GM12878 (cell line): Measurements from ENCODE around the gene SLC45A3. TPM values are rescaled to one million over a fixed set of nuclear protein-coding genes. Genes with fewer than 3 reads are reported as not detected.

ENCODE experiments used
- ATAC-seq: fragments of 200-7000 bp; cut with Tn5 transposase; 3 replicates; pipeline ENCODE4 v1.9.1; 2020; ENCODE audit warnings: mild to moderate bottlenecking, moderate library complexity
- BruUV-seq: library from RNA; stranded (reverse); fragments of 400-500 nt; replicated peaks from 2 replicates; lab custom pipeline; 2021; lab: Mats Ljungman, UMichigan
- CTCF ChIA-PET: fragments of 300-600 bp; sonication (Branson Sonifier 250); formaldehyde crosslinking; extraction: SDS; loops from one replicate; lab custom pipeline; 2021; ENCODE audit warnings: inconsistent platforms; lab: Yijun Ruan, JAX
- POLR2A ChIA-PET: fragments of 350-600 bp; formaldehyde crosslinking; extraction: SDS; loops from one replicate; lab custom pipeline; 2021; ENCODE audit warnings: inconsistent platforms; lab: Charles Lee
- RAD21 ChIA-PET: fragments of 300-600 bp; sonication (Branson Sonifier 250); formaldehyde crosslinking; loops from one replicate; lab custom pipeline; 2023; ENCODE audit warnings: antibody characterized with exemption; ENCODE audit not compliant: unreplicated experiment; lab: Charles Lee
- SMC1A ChIA-PET: fragments of 300-600 bp; sonication (Branson Sonifier 250); formaldehyde crosslinking; loops from one replicate; lab custom pipeline; 2023; ENCODE audit not compliant: unreplicated experiment, uncharacterized antibody; lab: Charles Lee
- DNase-seq: peaks from one replicate; pipeline ENCODE4 v3.0.0-alpha.2; 2011; ENCODE audit warnings: low read depth, low spot score
- FAIRE-seq: peaks from 3 replicates; lab custom pipeline; 2011; peaks lifted over from hg19 to GRCh38; lab: Jason Lieb, UNC
- H2AFZ ChIP-seq: 2 replicates; pipeline ENCODE4 v1.6.0; 2011; ENCODE audit warnings: low read depth, low read length, control low read depth; ENCODE audit not compliant: control insufficient read depth
- H3K27ac ChIP-seq: 2 replicates; pipeline ENCODE4 v1.5.1; 2011; ENCODE audit warnings: control low read depth; ENCODE audit not compliant: control insufficient read depth, insufficient read depth
- H3K27me3 ChIP-seq, 2 experiments: replicated peaks in 1 of 2; 2 replicates each; pipeline versions ENCODE4 v1.6.0 to v1.6.1; 2011; ENCODE audit warnings: low read length in 1 of 2; ENCODE audit not compliant: control insufficient read depth in 2 of 2, insufficient read depth in 2 of 2
- H3K36me3 ChIP-seq, 2 experiments: 2 replicates each; pipeline ENCODE4 v1.5.1; 2011; ENCODE audit warnings: low read length in 1 of 2; ENCODE audit not compliant: control insufficient read depth in 2 of 2, insufficient read depth in 2 of 2
- H3K4me1 ChIP-seq: 2 replicates; pipeline ENCODE4 v1.6.1; 2011; ENCODE audit warnings: mild to moderate bottlenecking, low read length, moderate library complexity, mixed read lengths; ENCODE audit not compliant: control insufficient read depth, insufficient read depth
- H3K4me2 ChIP-seq: 2 replicates; pipeline ENCODE4 v1.6.0; 2011; ENCODE audit warnings: control low read depth; ENCODE audit not compliant: control insufficient read depth, insufficient read depth
- H3K4me3 ChIP-seq: fragments of 200-600 bp; sonication (generic); 2 replicates; pipeline ENCODE4 v1.5.1; 2016
- H3K79me2 ChIP-seq: 2 replicates; pipeline ENCODE4 v1.6.0; 2011; ENCODE audit warnings: low read length; ENCODE audit not compliant: control insufficient read depth, insufficient read depth
- H3K9ac ChIP-seq: 2 replicates; pipeline ENCODE4 v1.8.0; 2011; ENCODE audit warnings: low read length, control low read depth, mixed read lengths; ENCODE audit not compliant: control insufficient read depth, insufficient read depth
- H3K9me3 ChIP-seq: replicated peaks from 3 replicates; pipeline ENCODE4 v1.5.1; 2011; ENCODE audit warnings: mild to moderate bottlenecking, low read length; ENCODE audit not compliant: control insufficient read depth, insufficient read depth
- H4K20me1 ChIP-seq: 2 replicates; pipeline ENCODE4 v1.6.0; 2011; ENCODE audit not compliant: control insufficient read depth, insufficient read depth
- BCL11A ChIP-seq: IDR thresholded peaks from 2 replicates; pipeline ENCODE4 v1.6.1; 2011; ENCODE audit warnings: low read depth, low read length
- BHLHE40 ChIP-seq, 2 experiments: fragments of 450-650 bp in 1 of 2; IDR thresholded peaks; 2 replicates each; pipeline ENCODE4 v1.6.1; 2011 to 2017; ENCODE audit warnings: low read depth in 2 of 2, borderline replicate concordance in 1 of 2, improper control_type of control experiment in 1 of 2, low read length in 1 of 2, mild to moderate bottlenecking in 1 of 2
- HDAC2 ChIP-seq: fragments of 200-600 bp; sonication (generic); IDR thresholded peaks from 2 replicates; pipeline ENCODE4 v1.6.1; 2017
- IRF4 ChIP-seq: IDR thresholded peaks from 2 replicates; pipeline ENCODE4 v1.6.1; 2011; ENCODE audit warnings: low read depth, low read length
- MYC ChIP-seq: IDR thresholded peaks from 2 replicates; pipeline ENCODE4 v1.6.1; 2011; ENCODE audit warnings: mild to moderate bottlenecking, low read length, moderate library complexity, inconsistent platforms; ENCODE audit not compliant: insufficient read depth, insufficient replicate concordance, insufficient read length, severe bottlenecking
- RB1 ChIP-seq: fragments of 450-650 bp; formaldehyde crosslinking; IDR thresholded peaks from 2 replicates; pipeline ENCODE4 v1.6.1; 2017; ENCODE audit warnings: mild to moderate bottlenecking, borderline replicate concordance
- RELA ChIP-seq: fragments of 450-650 bp; IDR thresholded peaks from 2 replicates; pipeline ENCODE4 v1.8.0; 2014; ENCODE audit warnings: borderline replicate concordance; ENCODE audit not compliant: partially characterized antibody
- RFX5 ChIP-seq: IDR thresholded peaks from 2 replicates; pipeline ENCODE4 v1.6.1; 2011; ENCODE audit warnings: low read depth, low read length, improper control_type of control experiment
- ZSCAN29 ChIP-seq: fragments of 450-650 bp; IDR thresholded peaks from 2 replicates; pipeline ENCODE4 v1.6.1; 2017; ENCODE audit warnings: mild to moderate bottlenecking, moderate library complexity
- WGBS: methylation state at CpG from one replicate; pipeline ENCODE4 v1.1.6; 2016; ENCODE audit warnings: low lambda C conversion rate; ENCODE audit not compliant: insufficient replicate concordance, insufficient coverage; ENCODE audit errors: missing lambda C conversion rate; 5-methylcytosine and 5-hydroxymethylcytosine counted together
- in situ Hi-C: fragments of 300-500 bp; cut with MboI; formaldehyde crosslinking; loops from 9 replicates; pipeline ENCODE4 v1.14.3; 2018; ENCODE audit warnings: mixed read lengths
- intact Hi-C: fragments of 100-400 bp; cut with micrococcal nuclease; formaldehyde crosslinking; loops from one replicate; pipeline ENCODE4 v1.14.2; 2022; ENCODE audit not compliant: unreplicated experiment
- polyA plus RNA-seq, 11 experiments: library from polyadenylated mRNA; depleted of rRNA in 4 of 11; unstranded in 6 of 11; stranded (reverse) in 5 of 11; fragments of >200 nt; fragmentation: Nextera tagmentation in 4 of 11; fragmentation: Illumina TruSeq in 1 of 11; extraction: Ambion mirVana in 4 of 11; extraction: Trizol in 1 of 11; gene quantifications; 1 replicate in 1 of 11; 2 replicates in 10 of 11; pipeline versions ENCODE4 v1.2.1 to v1.2.3, GENCODE V29; 2011 to 2016; ENCODE audit warnings: inconsistent platforms in 2 of 11, missing spikeins in 2 of 11, low read depth in 1 of 11
- total RNA-seq, 4 experiments: library from RNA; depleted of rRNA in 3 of 4; stranded (reverse); fragments of >200 nt in 3 of 4; fragmentation: Illumina TruSeq in 1 of 4; extraction: Trizol in 1 of 4; gene quantifications; 2 replicates each; pipeline versions ENCODE4 v1.2.1 to v1.2.3, GENCODE V29; 2013 to 2021

The SLC45A3 gene
- total and polyA plus RNA-seq, 10 of the 15 experiments (the other 5 are each of a cell fraction or from before 2014, with no cell fraction given), result 0.26 to 10.3 (median 4.1) TPM

- in situ Hi-C loops, result no loop called here
- TF ChIP-seq IRF4 (no peak), RFX5 (no peak), RB1 (no peak), HDAC2 (no peak), RELA (no peak), BCL11A (no peak), MYC (no peak), ZSCAN29 (no peak), BHLHE40 (IDR thresholded peaks at IDR 0.05; ENCODE audit: borderline replicate concordance in 1 of 2, low read depth in 2 of 2, low read length in 1 of 2) (no peak)
- TF ChIP-seq, all 136 proteins: peak for 0
- Histone ChIP-seq H3K9ac (no peak overlapping the region), H2AFZ (no peak overlapping the region), H3K36me3 (no peaks in the 10 kb centered on the region), H3K4me3 (no peak overlapping the region), H3K4me2 (no peak overlapping the region), H3K27me3 (no peaks in the 10 kb centered on the region), H4K20me1 (no peaks in the 10 kb centered on the region), H3K27ac (no peak overlapping the region), H3K9me3 (no peaks in the 10 kb centered on the region), H3K79me2 (no peaks in the 10 kb centered on the region), H3K4me1 (no peaks in the 10 kb centered on the region)
- ATAC-seq, result no peak
- FAIRE-seq, result no peak
- DNase-seq, result no peak
- intact Hi-C loops, result no loop called here
- WGBS, result 94% methylated on average over 4 of the region's 4 CpGs
- BruUV-seq, result no TSS peak
- ChIA-PET POLR2A (interaction anchor here (0.7 kb wide), 1 partner anchor 110 kb away, joined by 3 read pairs; no protein-coding TSS in a partner anchor), RAD21 (no interaction called here), CTCF (interaction anchor here (1.1 to 16.5 kb wide), 4 partner anchors 12 to 41 kb away, joined by 3 to 1339 read pairs (median 14); partner anchors contain the start of gene SLC45A3), SMC1A (interaction anchor here (1.3 to 19.5 kb wide), 3 partner anchors 10 to 33 kb away, joined by 4 to 1008 read pairs (median 34); no protein-coding TSS in a partner anchor)
Observed at GRCh38 chr1:205699416-205699815, 19.1 kb upstream of the SLC45A3 start.
